H1 (cell line): ENCODE data around the gene BCAS3. TPM values are rescaled to one million over a fixed set of nuclear protein-coding genes. Genes with fewer than 3 reads are reported as not detected.

Experiments
- CTCF ChIA-PET: fragments of 300-600 bp; sonication (Branson Sonifier 250); formaldehyde crosslinking; loops from one replicate; lab custom pipeline; 2021; ENCODE audit not compliant: partially characterized antibody; lab: Charles Lee
- POLR2A ChIA-PET: fragments of 300-600 bp; sonication (Branson Sonifier 250); formaldehyde crosslinking; loops from one replicate; lab custom pipeline; 2021; ENCODE audit warnings: inconsistent platforms; ENCODE audit not compliant: partially characterized antibody; lab: Charles Lee
- DNase-seq, 2 experiments: peaks; one replicate each; pipeline versions ENCODE4 v3.0.0 to v3.0.0-alpha.2; 2010 to 2022; ENCODE audit warnings: low spot score in 2 of 2, low read depth in 1 of 2, mixed read lengths in 1 of 2
- FAIRE-seq: peaks from 2 replicates; lab custom pipeline; 2011; peaks lifted over from hg19 to GRCh38; lab: Jason Lieb, UNC
- H2AFZ ChIP-seq: 2 replicates; pipeline ENCODE4 v1.8.1; 2012; ENCODE audit warnings: low read length, inconsistent platforms
- H2AK5ac ChIP-seq: 2 replicates; pipeline ENCODE4 v1.6.1; 2013; ENCODE audit warnings: low read depth, low read length
- H2BK120ac ChIP-seq: replicated peaks from 2 replicates; pipeline ENCODE3; 2013; ENCODE audit warnings: low read depth, low read length, inconsistent platforms
- H2BK12ac ChIP-seq: 2 replicates; pipeline ENCODE4 v1.6.1; 2013; ENCODE audit warnings: low read depth, low read length
- H2BK15ac ChIP-seq: 2 replicates; pipeline ENCODE4 v1.6.1; 2013; ENCODE audit warnings: low read length
- H2BK20ac ChIP-seq: 2 replicates; pipeline ENCODE4 v1.6.1; 2013; ENCODE audit warnings: low read length
- H2BK5ac ChIP-seq: 2 replicates; pipeline ENCODE4 v1.6.1; 2013; ENCODE audit warnings: low read depth, low read length
- H3K14ac ChIP-seq: 2 replicates; pipeline ENCODE4 v1.6.1; 2013; ENCODE audit warnings: inconsistent platforms; ENCODE audit not compliant: insufficient read length
- H3K18ac ChIP-seq: 2 replicates; pipeline ENCODE4 v1.6.1; 2013; ENCODE audit warnings: low read length; ENCODE audit errors: extremely low read depth
- H3K23ac ChIP-seq: 2 replicates; pipeline ENCODE4 v1.6.1; 2013; ENCODE audit warnings: inconsistent platforms; ENCODE audit not compliant: insufficient read length
- H3K23me2 ChIP-seq: 2 replicates; pipeline ENCODE4 v1.6.1; 2013; ENCODE audit warnings: low read depth, low read length
- H3K27ac ChIP-seq: 2 replicates; pipeline ENCODE4 v1.6.1; 2011; ENCODE audit warnings: low read depth, low read length, inconsistent platforms
- H3K27me3 ChIP-seq, 4 experiments: replicated peaks in 1 of 4; 1 replicate in 1 of 4; 2 replicates in 3 of 4; pipeline versions ENCODE4 v1.6.1 to v1.8.1; 2011 to 2013; ENCODE audit warnings: low read length in 3 of 4, mild to moderate bottlenecking in 3 of 4, inconsistent platforms in 2 of 4, mixed read lengths in 2 of 4, moderate library complexity in 1 of 4; ENCODE audit not compliant: control insufficient read depth in 3 of 4, insufficient read depth in 3 of 4; ENCODE audit errors: extremely low read depth in 1 of 4
- H3K36me3 ChIP-seq, 4 experiments: 2 replicates each; pipeline versions ENCODE4 v1.6.1 to v1.8.1; 2011 to 2013; ENCODE audit warnings: mild to moderate bottlenecking in 4 of 4, low read length in 3 of 4, moderate library complexity in 2 of 4, control low read depth in 1 of 4, inconsistent platforms in 1 of 4; ENCODE audit not compliant: insufficient read depth in 4 of 4, control insufficient read depth in 2 of 4
- H3K4ac ChIP-seq: replicated peaks from 2 replicates; pipeline ENCODE3; 2013; ENCODE audit warnings: low read length, low read depth, mixed read lengths, inconsistent platforms; ENCODE audit not compliant: insufficient read length
- H3K4me1 ChIP-seq, 4 experiments: replicated peaks in 1 of 4; 1 replicate in 1 of 4; 2 replicates in 3 of 4; pipeline versions ENCODE4 v1.6.1 to v1.8.1; 2011 to 2013; ENCODE audit warnings: low read length in 3 of 4, inconsistent platforms in 2 of 4, mixed read lengths in 1 of 4; ENCODE audit not compliant: insufficient read depth in 4 of 4, control insufficient read depth in 3 of 4
- H3K4me2 ChIP-seq, 2 experiments: 2 replicates each; pipeline versions ENCODE4 v1.6.1 to v1.8.1; 2011 to 2013; ENCODE audit warnings: low read depth in 2 of 2, low read length in 2 of 2, control low read depth in 1 of 2, inconsistent platforms in 1 of 2, mild to moderate bottlenecking in 1 of 2; ENCODE audit not compliant: insufficient read depth in 1 of 2
- H3K4me3 ChIP-seq, 4 experiments: fragments of 200-600, 300-600 bp in 1 of 4; sonication (generic), shearing (Covaris generic), sonication (Bioruptor Twin) in 1 of 4; 2 replicates each; pipeline versions ENCODE4 v1.5.1 to v1.8.1; 2011 to 2016; ENCODE audit warnings: low read length in 4 of 4, low read depth in 3 of 4, control low read depth in 2 of 4, inconsistent platforms in 2 of 4, mild to moderate bottlenecking in 2 of 4, mixed read lengths in 1 of 4, moderate library complexity in 1 of 4; ENCODE audit not compliant: insufficient read depth in 2 of 4; ENCODE audit errors: extremely low read depth in 1 of 4
- H3K56ac ChIP-seq: replicated peaks from 2 replicates; pipeline ENCODE3; 2013; ENCODE audit warnings: low read depth, mild to moderate bottlenecking, mixed read lengths, low read length, inconsistent platforms; ENCODE audit not compliant: insufficient read length
- H3K79me1 ChIP-seq: 2 replicates; pipeline ENCODE4 v1.6.1; 2013; ENCODE audit warnings: low read depth, low read length, control low read depth
- H3K79me2 ChIP-seq, 2 experiments: 2 replicates each; pipeline versions ENCODE4 v1.6.1 to v1.8.1; 2012 to 2013; ENCODE audit warnings: low read length in 2 of 2, mild to moderate bottlenecking in 2 of 2, inconsistent platforms in 1 of 2; ENCODE audit not compliant: insufficient read depth in 2 of 2, control insufficient read depth in 1 of 2
- H3K9ac ChIP-seq, 4 experiments: replicated peaks in 1 of 4; 1 replicate in 1 of 4; 2 replicates in 3 of 4; pipeline versions ENCODE4 v1.6.1 to v1.8.1; 2011 to 2013; ENCODE audit warnings: low read depth in 3 of 4, low read length in 3 of 4, control low read depth in 2 of 4, mild to moderate bottlenecking in 2 of 4, moderate library complexity in 2 of 4, inconsistent platforms in 1 of 4; ENCODE audit errors: extremely low read depth in 1 of 4
- H3K9me3 ChIP-seq, 2 experiments: 2 replicates each; pipeline versions ENCODE4 v1.6.1 to v1.8.1; 2012 to 2013; ENCODE audit warnings: mild to moderate bottlenecking in 2 of 2, moderate library complexity in 2 of 2, control low read depth in 1 of 2, inconsistent platforms in 1 of 2, low read depth in 1 of 2, low read length in 1 of 2, mixed read lengths in 1 of 2; ENCODE audit not compliant: insufficient read depth in 2 of 2
- H4K20me1 ChIP-seq, 2 experiments: replicated peaks in 1 of 2; 2 replicates each; pipeline versions ENCODE3 to v1.8.1; 2011 to 2013; ENCODE audit warnings: inconsistent platforms in 2 of 2, low read length in 2 of 2, mild to moderate bottlenecking in 1 of 2; ENCODE audit not compliant: insufficient read depth in 2 of 2, control insufficient read depth in 1 of 2
- H4K5ac ChIP-seq: 2 replicates; pipeline ENCODE4 v1.6.1; 2013; ENCODE audit warnings: low read length, low read depth, mixed read lengths, inconsistent platforms; ENCODE audit not compliant: insufficient read length
- H4K8ac ChIP-seq: 2 replicates; pipeline ENCODE4 v1.8.0; 2013; ENCODE audit warnings: mild to moderate bottlenecking, moderate library complexity, low read length, inconsistent platforms; ENCODE audit not compliant: insufficient read depth; ENCODE audit errors: extremely low read depth
- H4K91ac ChIP-seq: replicated peaks from 2 replicates; pipeline ENCODE3; 2013; ENCODE audit warnings: low read length, mixed read lengths, inconsistent platforms; ENCODE audit not compliant: insufficient read length
- ATF3 ChIP-seq: IDR thresholded peaks from 2 replicates; pipeline ENCODE4 v1.6.1; 2011; ENCODE audit warnings: low read depth, mild to moderate bottlenecking, low read length; ENCODE audit not compliant: insufficient read depth
- CBX5 ChIP-seq: fragments of 300-800, 300-1000 bp; sonication (generic); IDR thresholded peaks from 2 replicates; pipeline ENCODE4 v1.7.1; 2016; ENCODE audit warnings: antibody characterized with exemption, low read length, low read depth
- CREB1 ChIP-seq: IDR thresholded peaks from 2 replicates; pipeline ENCODE4 v1.6.1; 2012; ENCODE audit warnings: inconsistent platforms
- CTBP2 ChIP-seq: IDR thresholded peaks from 2 replicates; pipeline ENCODE4 v1.7.0; 2011; ENCODE audit warnings: borderline replicate concordance, mild to moderate bottlenecking, moderate library complexity, mixed read lengths, low read length; ENCODE audit not compliant: insufficient read depth, insufficient read length
- EGR1 ChIP-seq: IDR thresholded peaks from 2 replicates; pipeline ENCODE4 v1.6.1; 2011; ENCODE audit warnings: low read depth, low read length, borderline replicate concordance
- GTF2F1 ChIP-seq: IDR thresholded peaks from 2 replicates; pipeline ENCODE4 v1.6.1; 2012; ENCODE audit warnings: low read depth, low read length, improper control_type of control experiment, borderline replicate concordance
- JUND ChIP-seq: IDR thresholded peaks from 2 replicates; pipeline ENCODE4 v1.6.1; 2011; ENCODE audit warnings: mild to moderate bottlenecking, improper control_type of control experiment, low read length
- NANOG ChIP-seq: IDR thresholded peaks from 2 replicates; pipeline ENCODE4 v1.6.1; 2011; ENCODE audit warnings: low read length, low read depth, mild to moderate bottlenecking, inconsistent platforms; ENCODE audit not compliant: insufficient read depth, poor library complexity, severe bottlenecking
- POLR2A ChIP-seq, 2 experiments: IDR thresholded peaks; 1 replicate in 1 of 2; 2 replicates in 1 of 2; pipeline ENCODE4 v1.6.1; 2011; ENCODE audit warnings: low read depth in 2 of 2, low read length in 2 of 2, mild to moderate bottlenecking in 2 of 2; ENCODE audit errors: control extremely low read depth in 1 of 2
- RBBP5 ChIP-seq: IDR thresholded peaks from 2 replicates; pipeline ENCODE4 v1.7.1; 2012; ENCODE audit warnings: low read depth, mild to moderate bottlenecking, inconsistent platforms, low read length, moderate library complexity, borderline replicate concordance
- RNF2 ChIP-seq: fragments of 200-900, 300-1000 bp; sonication (generic); IDR thresholded peaks from 2 replicates; pipeline ENCODE4 v1.7.1; 2016; ENCODE audit warnings: borderline replicate concordance, low read depth, mild to moderate bottlenecking, antibody characterized with exemption, low read length; ENCODE audit not compliant: poor library complexity, severe bottlenecking; ENCODE audit errors: missing control alignments
- SP4 ChIP-seq: IDR thresholded peaks from 2 replicates; pipeline ENCODE4 v1.6.1; 2012; ENCODE audit warnings: low read length, inconsistent platforms
- SUZ12 ChIP-seq: fragments of 200-600 bp; sonication (generic); IDR thresholded peaks from 2 replicates; pipeline ENCODE4 v1.6.1; 2012; ENCODE audit warnings: mild to moderate bottlenecking, inconsistent platforms, low read length, moderate library complexity, mixed read lengths
- WGBS, 2 experiments: shearing (Covaris generic) in 1 of 2; methylation state at CpG; one replicate each; pipeline versions ENCODE4 v1.1.6 to v1.1.7; 2013 to 2015; ENCODE audit warnings: low lambda C conversion rate in 2 of 2, mixed read lengths in 2 of 2, inconsistent platforms in 1 of 2, low coverage in 1 of 2, missing lambda C conversion rate in 1 of 2; ENCODE audit not compliant: insufficient replicate concordance in 2 of 2, insufficient coverage in 1 of 2, insufficient read length in 1 of 2; ENCODE audit errors: extremely low coverage in 1 of 2, missing lambda C conversion rate in 1 of 2; 5-methylcytosine and 5-hydroxymethylcytosine counted together
- polyA plus RNA-seq, 7 experiments: library from polyadenylated mRNA; depleted of rRNA in 3 of 7; stranded (reverse) in 5 of 7; unstranded in 2 of 7; fragments of >200 nt in 5 of 7; fragments of 200-250 nt in 2 of 7; gene quantifications; 1 replicate in 5 of 7; 2 replicates in 1 of 7; 4 replicates in 1 of 7; pipeline versions ENCODE4 v1.2.1 to v1.2.3, GENCODE V29; 2011 to 2013; ENCODE audit warnings: missing spikeins in 2 of 7, mixed read lengths in 2 of 7
- total RNA-seq: library from RNA; stranded (reverse); fragmentation: NEBNext Ultra II Directional; extraction: Animal tissue kit (Norgen Biotek cat#: 25700); gene quantifications from 2 replicates; pipeline ENCODE4 v1.2.1, GENCODE V29; 2021

BCAS3 gene
- total and polyA plus RNA-seq, 2 of the 8 experiments (the other 6 are each of a cell fraction or from before 2014, with no cell fraction given) = 9.9 to 13.3 TPM

- Histone ChIP-seq H3K9ac (no peak overlapping the region), H4K8ac (no peak overlapping the region), H4K20me1 (no peaks in the 10 kb centered on the region), H2BK12ac (no peak overlapping the region), H3K23ac (no peak overlapping the region), H3K4me3 (no peak overlapping the region), H3K56ac (no peak overlapping the region), H3K27me3 (peaks cover 0 to 1% (median 0%) of the 10 kb centered on the region in 4 experiments; a peak in 1 of 7 replicates), H3K18ac (no peak overlapping the region), H3K4ac (no peak overlapping the region), H4K91ac (no peak overlapping the region), H2AK5ac (no peak overlapping the region), H3K9me3 (no peaks in the 10 kb centered on the region), H2BK5ac (no peak overlapping the region), H2AFZ (no peak overlapping the region), H4K5ac (no peak overlapping the region), H2BK120ac (no peak overlapping the region), H3K79me1 (no peaks in the 10 kb centered on the region), H2BK15ac (no peak overlapping the region), H3K4me2 (no peak overlapping the region), H3K36me3 (no peaks in the 10 kb centered on the region), H2BK20ac (no peak overlapping the region), H3K23me2 (no peaks in the 10 kb centered on the region), H3K79me2 (no peaks in the 10 kb centered on the region), H3K27ac (peak overlapping the region; percentile 38; the same call in 1 of the 2 replicates), H3K14ac (no peak overlapping the region), H3K4me1 (peaks cover 2 to 6% (median 3%) of the 10 kb centered on the region in 4 experiments; a peak in 5 of 7 replicates)
- POLR2A ChIA-PET = no interaction called here
- no peak for DNase-seq
- FAIRE-seq = peak; percentile 19
- WGBS, 2 experiments = 74% methylated on average over 4 of the region's 4 CpGs; no CpG with 5 or more reads in 1 of the 2 experiments
- CTCF ChIA-PET = interaction anchor here (0.6 to 0.7 kb wide), 2 partner anchors 75 to 81 kb away, joined by 3 read pairs; no protein-coding TSS in a partner anchor
- TF ChIP-seq EGR1 = no peak
- no peak for TF ChIP-seq CREB1
- TF ChIP-seq JUND = no peak
- TF ChIP-seq CTBP2 = no peak
- TF ChIP-seq POLR2A (IDR thresholded peaks at IDR 0.05; ENCODE audit: control extremely low read depth in 1 of 2, low read depth in 2 of 2, low read length in 2 of 2) = no peak
- no peak for TF ChIP-seq RNF2
- TF ChIP-seq ATF3 = no peak
- TF ChIP-seq NANOG = no peak
- TF ChIP-seq RBBP5 = no peak
- TF ChIP-seq SUZ12 = no peak
- no peak for TF ChIP-seq GTF2F1
- no peak for TF ChIP-seq SP4
- no peak for TF ChIP-seq CBX5
These were observed 478.1 kb downstream of the BCAS3 start for GRCh38 chr17:61155590-61156237.
